ENCODE measurements around the gene LLGL2.
A peak's percentile ranks its signal among the peaks of the same experiment; 100 is the strongest.
"Not testable (repeated sequence)": the region's sequence is repeated elsewhere in the genome, so short reads cannot be mapped to it uniquely, and the experiment has no call there.

The LLGL2 gene

DNA sequence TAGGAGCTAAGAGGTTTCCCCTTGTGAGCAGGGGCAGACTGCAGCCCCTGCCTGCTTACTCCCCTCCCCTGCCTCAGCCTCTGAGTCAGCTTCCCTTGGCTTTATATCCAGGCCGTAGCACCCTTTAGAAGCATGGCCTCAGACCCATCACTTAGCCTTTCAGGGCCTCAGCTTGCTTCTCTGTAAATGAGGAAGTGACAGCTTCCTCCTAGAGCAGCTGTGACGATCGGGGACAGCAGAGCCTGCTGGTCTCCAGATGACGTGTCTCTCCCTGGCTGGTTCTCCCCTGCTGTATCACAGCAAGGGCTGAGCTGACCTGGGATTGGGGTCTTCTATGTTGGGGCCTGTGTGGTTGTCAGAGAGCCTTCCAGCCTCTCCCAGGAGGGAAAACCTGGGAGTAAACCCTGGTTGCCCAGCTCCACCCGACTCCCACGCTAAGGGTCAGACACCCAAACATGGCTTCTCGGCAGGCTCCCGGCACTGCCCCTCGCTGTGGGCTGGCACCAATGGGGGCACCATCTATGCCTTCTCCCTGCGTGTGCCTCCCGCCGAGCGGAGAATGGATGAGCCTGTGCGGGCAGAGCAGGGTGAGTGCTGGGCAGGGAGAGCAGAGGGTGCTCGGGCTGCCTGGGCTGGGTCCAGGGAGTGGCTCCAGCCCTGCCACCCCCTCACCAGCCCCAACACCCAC is 45.8 kb downstream of the LLGL2 start:
- DNase-seq (ENCODE audit: low read depth) = no peak

DNA sequence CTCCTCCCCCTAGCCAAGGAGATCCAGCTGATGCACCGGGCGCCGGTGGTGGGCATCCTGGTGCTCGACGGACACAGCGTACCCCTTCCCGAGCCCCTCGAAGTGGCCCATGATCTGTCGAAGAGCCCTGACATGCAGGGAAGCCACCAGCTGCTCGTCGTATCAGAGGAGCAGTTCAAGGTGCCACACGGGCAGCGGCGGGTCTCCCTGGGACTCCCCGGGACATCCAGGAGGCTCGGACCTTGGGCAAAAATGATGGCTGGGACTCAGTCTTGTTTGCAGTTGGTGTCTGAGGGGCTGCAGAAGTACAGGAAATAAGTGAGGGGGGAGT is 46.4 kb downstream of the LLGL2 start:
- no peak for DNase-seq (ENCODE audit: low read depth)

DNA sequence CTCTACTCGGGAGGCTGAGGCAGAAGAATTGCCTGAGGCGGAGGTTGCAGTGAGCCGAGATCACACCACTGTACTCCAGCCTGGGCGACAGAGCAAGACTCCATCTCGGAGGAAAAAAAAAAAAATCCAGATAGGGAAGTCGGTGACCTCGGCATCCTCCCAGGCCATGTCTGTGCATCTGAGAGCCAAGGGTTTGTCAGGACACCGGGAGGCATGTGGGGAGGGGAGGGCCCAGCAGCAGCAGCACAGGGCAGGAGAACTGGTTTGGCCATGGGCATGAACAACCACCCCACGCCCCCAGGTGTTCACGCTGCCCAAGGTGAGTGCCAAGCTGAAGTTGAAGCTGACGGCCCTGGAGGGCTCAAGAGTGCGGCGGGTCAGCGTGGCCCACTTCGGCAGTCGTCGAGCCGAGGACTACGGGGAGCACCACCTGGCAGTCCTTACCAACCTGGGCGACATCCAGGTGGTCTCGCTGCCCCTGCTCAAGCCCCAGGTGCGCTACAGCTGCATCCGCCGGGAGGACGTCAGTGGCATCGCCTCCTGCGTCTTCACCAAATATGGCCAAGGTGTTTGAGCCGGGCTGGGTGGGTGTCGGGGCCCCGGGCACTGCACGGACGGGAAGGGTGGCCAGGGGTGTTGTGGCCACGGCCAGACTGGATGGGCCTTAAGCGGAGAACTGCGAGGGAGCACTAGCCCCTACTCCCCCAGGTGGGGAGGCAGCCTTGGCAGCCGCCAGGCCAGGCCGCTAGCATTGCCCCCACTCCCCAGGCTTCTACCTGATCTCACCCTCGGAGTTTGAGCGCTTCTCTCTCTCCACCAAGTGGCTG is 47.4 kb downstream of the LLGL2 start:
- no peak for DNase-seq (ENCODE audit: low read depth)

DNA sequence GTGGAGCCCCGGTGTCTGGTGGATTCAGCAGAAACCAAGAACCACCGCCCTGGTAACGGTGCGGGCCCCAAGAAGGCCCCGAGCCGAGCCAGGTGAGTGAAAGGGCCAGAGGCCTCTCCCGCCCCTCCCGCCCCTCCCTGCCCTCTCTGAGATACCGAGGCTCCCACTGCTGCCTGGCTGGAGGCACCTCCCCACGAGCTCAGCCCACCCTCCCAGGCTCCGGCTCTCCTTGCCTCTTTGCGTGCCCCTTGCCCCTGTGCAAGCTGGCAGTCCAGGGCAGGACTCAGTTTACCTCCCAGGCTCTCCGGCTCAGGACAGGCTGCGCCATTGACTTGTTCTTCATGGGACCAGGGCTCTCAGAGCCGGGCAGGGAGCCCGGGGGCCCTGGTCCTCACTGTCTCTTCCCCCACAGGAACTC is 48.1 kb downstream of the LLGL2 start:
- no peak for DNase-seq (ENCODE audit: low read depth)

DNA sequence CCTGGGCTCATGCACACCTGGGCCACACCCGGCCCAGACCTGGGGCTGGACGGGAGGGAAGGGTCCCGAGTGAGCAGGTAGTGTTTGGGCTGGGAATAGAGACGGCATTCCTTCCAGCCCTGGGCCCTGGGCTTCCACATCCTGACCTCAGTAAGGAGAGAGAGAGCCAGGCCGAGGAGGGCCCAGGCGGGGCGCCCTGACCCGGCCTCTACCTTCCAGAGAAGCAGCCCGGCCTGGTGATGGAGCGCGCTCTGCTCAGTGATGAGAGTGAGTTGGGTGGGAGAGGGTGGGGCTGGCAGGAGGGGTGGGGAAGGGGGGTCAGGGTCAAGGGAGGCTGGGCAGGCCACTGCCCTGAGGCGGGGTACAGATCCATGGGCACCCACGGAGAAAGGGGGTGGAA is 48.5 kb downstream of the LLGL2 start:
- DNase-seq (ENCODE audit: low read depth) = no peak

DNA sequence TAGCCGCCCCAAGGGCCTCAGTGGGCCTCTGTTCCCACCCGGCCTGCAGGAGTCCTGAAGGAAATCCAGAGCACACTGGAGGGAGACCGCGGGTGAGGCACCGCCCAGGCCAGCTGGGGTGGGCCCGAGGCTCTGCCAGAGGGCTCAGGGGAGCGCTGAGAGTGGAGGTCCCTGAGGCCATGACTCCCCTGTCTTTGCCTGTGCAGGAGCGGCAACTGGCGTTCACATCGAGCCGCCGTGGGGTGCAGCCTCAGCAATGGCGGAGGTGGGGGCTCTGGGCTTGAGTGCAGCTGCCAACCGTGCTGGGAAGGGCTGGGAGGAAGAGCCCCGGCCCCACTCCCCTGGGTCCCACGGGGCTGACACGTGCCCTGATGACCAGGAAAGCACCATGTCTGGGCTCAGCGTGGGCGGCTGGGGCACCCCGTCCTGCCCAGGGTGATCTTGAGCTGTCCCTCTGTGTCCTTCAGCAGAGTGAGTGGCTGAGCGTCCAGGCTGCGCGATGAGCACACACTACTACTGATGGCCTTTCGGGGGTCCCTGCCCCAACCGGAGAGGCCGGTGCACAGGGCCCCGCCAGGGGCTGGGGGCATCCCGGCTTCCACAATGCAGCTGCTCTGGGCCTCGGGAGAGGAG is 49.0 kb downstream of the LLGL2 start:
- no peak for DNase-seq (ENCODE audit: low read depth)

DNA sequence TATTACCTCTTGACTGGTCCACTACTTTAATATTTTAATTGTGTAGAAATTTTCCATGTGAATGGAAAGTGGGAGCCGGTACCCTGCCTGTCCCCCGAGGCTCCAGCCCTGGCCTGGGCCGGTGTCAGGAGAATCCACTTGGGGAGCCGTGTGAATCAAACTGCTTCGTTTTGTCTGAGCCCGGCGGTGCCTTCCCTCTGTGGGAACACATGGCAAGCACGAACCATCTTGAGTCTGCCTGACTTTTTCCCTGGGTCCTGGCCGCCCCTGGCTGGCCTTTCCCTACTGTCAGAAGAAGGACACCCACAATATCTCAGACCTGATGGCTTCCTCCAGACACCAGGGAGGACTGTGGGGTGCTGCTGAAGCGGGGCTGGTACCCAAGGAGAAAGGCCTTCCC is 49.7 kb downstream of the LLGL2 start:
- DNase-seq (ENCODE audit: low read depth) = no peak

DNA sequence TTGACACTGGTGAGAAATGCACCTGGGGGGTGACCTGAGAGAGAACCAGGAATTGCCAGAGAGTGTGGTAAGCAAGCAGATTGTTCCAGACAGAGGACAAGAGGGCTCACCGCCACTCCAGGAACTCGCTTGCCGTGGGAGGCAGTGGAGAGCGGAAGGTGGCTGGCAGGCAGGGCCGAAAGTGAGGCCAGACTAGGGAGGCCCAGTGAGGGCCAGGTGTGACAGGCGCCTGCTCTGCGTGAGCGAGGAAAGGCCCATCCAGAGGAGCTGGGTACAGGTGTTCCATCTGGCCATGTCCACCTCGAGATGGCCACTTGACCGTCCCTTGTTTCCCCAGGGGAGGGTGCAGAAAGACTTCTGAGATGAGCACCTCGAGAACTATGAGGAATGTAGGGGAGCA is 50.2 kb downstream of the LLGL2 start:
- DNase-seq (ENCODE audit: low read depth) = no peak

DNA sequence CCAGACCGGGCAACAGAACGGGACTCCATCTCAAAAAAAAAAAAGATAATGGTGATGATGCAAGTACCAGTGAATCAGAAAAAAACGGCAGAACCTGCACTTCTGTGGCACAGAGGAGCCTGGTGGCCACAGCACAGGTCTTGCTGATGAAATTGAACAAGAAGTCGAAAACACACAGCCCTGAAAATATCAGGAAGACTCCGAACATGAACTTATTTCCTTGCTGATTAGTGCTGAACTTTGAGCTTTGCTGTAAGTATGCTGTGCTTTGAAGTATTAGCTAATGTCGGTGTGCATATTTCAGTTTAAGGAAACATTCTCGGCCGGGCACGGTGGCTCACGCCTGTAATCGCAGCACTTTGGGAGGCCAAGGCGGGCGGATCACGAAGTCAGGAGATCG is 51.2 kb downstream of the LLGL2 start:
- DNase-seq (ENCODE audit: low read depth) = no peak

DNA sequence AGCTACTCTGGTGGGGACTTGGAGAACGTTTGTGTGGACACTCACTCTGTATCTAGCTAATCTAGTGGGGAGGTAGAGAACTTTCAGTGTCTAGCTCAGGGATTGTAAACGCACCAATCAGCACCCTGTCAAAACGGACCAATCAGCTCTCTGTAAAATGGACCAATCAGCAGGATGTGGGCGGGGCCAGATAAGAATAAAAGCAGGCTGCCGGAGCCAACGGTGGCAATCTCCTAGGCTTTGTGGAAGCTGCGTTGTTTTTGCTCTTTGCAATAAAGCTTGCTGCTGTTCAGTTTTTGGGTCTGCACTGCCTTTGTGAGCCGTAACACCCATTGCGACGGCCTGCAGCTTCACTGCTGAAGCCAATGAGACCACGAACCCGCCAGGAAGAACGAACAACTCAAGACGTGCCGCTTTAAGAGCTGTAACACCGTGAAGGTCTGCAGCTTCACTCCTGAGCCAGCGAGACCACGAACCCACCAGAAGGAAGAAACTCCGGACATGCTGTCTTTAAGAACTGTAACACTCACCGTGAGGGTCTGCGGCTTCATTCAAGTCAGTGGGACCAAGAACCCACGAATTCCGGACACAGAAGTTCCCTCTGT is 55.7 kb downstream of the LLGL2 start:
- DNase-seq (ENCODE audit: low read depth) = peak; percentile 32

DNA sequence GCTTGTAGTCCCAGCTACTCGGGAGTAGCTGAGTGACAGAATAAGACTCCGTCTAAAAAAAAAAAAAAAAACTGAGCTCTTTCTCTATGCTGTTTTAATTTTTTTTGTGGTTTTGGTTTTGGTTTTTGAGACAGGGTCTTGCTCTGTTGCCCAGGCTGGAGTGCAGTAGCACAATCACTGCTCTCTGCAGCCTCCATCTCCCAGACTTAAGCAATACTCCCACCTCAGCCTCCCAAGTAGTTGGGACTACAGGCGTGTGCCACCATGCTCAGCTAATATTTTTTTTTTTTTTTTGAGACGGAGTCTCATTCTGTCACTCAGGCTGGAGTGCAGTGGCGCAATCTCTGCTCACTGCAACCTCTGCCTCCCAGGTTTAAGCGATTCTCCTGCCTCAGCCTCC is 57.7 kb downstream of the LLGL2 start:
- not testable (repeated sequence) for DNase-seq (ENCODE audit: low read depth)

DNA sequence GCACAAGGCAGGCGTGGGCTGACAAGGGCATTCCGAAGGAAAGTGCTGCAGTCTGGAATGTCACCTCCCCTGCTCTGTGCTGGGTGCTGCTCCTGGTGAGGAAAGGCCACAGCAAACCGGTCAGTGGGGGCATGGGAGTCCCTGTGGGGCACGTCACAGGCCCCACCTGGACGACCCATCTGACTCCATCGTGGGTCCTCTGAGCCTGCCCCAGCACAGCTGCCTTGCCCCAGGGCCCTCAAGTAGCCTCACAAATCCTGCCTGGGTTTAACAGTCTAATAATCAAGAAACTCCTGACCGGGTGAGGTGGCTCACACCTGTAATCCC is 59.3 kb downstream of the LLGL2 start:
- DNase-seq (ENCODE audit: low read depth) = no peak

DNA sequence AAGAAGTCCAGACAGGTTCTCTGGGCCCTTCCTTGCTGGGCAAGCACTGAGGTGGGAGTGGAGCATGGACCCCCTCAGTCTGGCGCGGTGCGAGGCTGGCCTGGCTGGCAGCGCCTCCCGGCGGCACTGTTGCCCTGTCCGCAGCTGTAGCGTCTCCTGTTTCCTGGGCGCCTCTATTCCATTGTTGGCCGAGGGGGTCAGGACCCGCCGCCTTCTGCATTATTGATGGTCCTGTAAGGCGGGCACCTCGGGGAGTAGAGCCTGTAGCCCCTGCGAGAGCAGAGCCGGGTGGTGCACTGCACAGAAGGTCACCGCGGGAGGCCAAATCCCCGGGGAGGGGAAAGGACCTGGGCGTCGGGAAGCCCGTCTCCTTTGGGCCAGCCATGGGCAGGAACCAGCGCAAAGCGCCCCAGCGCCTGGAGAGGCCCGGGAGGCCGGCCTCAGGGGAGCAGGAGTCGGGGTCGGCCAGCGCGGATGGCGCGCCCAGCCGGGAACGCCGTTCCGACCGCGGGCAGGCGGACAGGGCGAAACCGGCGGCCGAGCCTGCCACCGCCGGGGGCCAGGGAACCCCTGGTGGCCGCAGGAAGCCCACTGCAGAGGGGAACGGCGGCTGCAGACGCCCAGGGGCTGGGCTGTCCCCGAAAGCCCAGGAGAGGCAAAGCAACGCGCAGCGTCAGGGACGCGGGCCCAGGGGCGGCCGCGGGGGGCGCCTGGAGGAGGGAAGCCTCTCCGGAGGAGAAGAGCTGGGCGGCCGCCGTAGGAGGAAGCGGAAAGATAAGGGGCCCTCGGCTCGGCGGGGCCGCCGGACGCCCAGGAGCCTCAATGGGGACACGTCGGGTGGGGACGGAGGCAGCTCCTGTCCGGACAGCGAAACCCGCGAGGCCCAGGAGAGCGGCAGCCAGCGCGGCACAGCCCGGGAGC is 62.4 kb downstream of the LLGL2 start, which contains the start of gene MYO15B:
Gene MYO15B (plus strand): TSS at position 126 of the 921 bp plus-strand sequence. CDS start 258 bp downstream, at position 384.
- DNase-seq (ENCODE audit: low read depth) = peak; percentile 19

DNA sequence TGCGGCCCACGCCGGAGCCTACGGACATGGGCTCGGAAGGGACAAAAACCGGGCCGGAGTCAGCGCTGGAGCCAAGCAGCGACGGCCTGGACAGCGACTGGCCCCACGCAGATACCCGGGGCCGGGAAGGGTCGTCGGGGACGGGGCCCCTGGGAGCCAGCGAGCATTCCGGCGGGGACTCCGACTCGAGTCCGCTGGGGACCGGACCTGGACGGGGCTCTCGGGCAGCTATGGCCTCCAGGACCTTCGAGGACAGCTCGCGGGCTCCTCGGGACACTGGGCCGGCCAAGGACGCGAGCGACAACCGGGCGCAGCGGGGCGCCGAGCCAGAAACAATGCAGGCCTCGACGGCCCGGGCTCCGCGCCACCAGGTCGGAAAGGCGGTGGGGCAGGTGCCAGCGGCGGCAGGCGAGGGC is 63.1 kb downstream of the LLGL2 start:
- DNase-seq (ENCODE audit: low read depth) = no peak

DNA sequence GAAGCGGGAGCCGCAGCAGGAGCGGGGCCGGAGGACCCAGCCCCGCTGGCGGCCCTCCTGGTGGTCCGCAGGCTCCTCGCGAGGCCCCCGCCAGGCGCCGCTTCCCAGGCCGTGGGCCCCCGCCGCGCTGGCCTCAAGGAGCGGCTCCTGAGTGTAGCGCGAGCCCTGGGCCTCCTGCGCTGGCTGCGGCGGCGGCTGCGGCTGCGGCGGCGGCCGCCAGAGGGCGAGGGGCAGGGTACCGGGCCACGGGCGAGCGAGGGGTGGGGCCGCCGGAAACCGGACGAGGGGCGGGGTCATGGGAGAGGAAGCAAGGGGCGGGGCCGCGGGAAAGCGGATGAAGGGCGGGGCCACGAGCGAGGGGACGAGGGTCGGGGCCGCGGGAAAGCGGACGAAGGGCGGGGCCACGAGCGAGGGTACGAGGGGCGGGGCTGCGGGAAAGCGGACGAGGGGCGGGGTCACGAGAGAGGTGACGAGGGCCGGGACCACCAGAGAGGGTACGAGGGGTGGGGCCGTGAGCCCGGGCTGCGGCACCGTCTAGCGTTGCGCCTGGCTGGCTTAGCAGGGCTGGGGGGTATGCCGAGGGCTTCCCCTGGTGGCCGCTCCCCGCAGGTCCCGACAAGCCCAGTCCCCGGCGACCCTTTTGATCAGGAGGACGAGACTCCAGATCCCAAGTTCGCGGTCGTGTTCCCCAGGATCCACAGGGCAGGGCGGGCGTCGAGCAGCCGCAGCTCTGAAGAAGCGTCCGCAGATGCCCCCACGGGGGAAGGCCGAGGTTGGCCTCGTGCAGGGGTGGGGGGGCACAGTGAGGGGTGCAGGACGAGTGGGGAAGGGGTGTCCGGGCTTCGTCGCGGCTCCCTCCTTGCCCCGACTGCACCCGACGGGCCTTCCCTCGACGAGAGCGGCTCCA is 63.8 kb downstream of the LLGL2 start:
- peak; percentile 98 for DNase-seq (ENCODE audit: low read depth)

DNA sequence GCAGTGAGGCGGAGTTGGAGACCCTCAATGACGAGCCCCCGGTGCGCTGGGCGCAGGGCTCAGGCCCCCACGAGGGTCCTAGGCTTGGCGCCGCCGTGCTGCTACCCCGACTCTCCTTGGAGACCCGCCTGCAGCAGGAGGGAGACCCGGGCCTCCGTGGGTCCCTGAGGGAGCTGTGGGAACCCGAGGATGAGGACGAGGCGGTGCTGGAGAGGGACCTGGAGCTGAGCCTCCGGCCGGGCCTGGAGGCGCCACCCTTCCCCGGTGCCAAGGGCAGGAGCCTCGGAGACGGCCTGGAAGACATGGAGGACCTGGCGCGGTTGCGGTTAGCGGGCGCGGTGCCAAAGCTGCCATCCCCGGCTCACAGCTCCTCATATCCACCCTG is 64.4 kb downstream of the LLGL2 start:
- DNase-seq (ENCODE audit: low read depth) = no peak

DNA sequence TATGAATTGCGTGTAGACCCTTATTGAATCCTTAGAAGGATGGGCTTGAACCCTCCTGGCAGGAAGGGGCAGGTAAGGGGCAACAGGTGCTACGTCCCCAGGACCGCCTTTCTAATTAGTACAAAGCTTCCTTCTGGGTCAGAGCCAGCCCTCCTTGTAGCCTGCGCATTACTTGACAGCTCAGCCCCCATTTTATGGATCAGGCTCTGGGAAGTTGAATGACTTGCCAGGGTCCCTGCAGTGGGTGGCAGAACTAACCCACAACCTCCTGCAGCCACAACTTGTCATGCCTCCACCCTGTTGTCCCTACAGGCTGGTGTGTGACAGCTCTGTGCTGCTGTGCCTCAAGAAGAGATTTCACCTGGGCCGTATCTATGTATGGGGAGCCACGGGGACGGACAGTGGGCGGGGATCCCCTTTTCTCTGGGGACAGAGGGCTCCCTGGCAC is 64.8 kb downstream of the LLGL2 start:
- DNase-seq (ENCODE audit: low read depth) = no peak

DNA sequence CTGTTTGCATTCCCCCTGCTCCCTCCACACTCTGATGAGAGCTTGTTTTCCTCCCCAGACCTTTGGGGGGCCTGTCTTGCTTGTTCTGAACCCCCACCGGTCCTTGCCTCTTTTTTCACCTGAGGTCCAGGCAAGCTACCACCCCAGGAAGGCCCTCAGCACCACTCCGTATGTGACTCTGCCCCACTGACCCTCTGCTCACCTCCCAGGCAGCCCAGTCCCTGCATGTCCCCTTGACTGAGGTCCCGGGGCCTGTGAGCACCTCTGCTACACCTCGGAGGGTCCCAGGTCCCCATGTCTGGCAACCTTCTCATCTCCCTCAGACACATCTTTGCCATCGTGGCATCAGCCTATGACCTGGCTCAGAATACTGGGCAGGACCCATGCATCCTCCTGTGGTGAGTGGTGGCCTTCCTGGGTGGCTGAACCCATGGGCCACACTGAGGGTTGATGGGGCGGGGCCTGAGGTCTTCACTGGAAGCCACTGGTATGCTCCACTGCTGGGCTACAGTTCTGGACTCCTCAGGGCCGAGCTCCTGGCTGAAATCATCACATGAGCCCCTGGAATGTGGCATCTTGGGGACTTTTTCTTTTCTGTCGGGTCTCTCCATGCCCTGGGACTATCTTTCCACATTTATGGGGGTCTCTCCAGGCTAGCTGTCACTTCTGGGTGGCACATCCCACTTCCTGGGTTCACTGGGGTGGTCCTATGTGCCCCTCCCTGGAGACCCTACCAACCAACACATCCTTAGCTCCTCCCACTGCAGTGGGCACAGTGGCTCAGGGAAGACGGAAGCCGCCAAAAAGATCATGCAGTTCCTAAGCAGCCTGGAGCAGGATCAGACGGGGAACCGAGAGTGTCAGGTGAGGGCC is 65.6 kb downstream of the LLGL2 start:
- no peak for DNase-seq (ENCODE audit: low read depth)

DNA sequence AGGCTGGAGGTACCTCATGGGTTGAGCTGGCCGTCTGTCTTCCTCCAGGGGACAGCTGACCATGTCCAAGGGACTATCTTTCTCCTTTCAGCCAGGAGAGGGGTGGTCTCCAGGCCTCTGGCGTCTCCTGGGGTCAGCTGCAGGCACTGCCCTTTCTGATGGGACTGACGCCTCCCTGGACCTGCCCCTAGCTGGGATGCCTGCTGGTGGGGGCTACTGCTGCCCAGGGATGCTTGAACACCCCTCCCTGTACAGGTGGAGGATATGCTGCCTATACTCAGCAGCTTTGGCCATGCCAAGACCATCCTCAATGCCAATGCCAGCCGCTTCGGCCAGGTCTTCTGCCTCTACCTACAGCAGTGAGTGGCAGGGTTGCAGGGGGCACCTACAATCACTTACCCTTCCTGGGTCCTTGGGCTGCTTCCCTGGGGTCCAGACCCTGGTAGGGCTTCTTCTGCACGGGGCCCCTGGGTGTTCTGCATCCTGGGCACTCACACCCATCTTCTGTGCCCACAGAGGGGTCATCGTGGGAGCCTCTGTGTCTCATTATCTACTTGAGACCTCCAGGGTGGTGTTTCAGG is 66.3 kb downstream of the LLGL2 start:
- DNase-seq (ENCODE audit: low read depth) = no peak

All from stimulated activated CD8-positive, alpha-beta memory T cell treated with anti-CD3 and anti-CD28 coated beads, Interleukin-7, amount 100 ng/mL, for 24 hours (primary cell).